Measurements from ENCODE around the gene ZBTB12. TPM values are rescaled to one million over a fixed set of nuclear protein-coding genes. Genes with fewer than 3 reads are reported as not detected.

Gene ZBTB12
- total and polyA plus RNA-seq, 9 of the 15 experiments (the other 6 are each of a cell fraction or from before 2014, with no cell fraction given) = 0.03 to 12.4 (median 5.8) TPM; not detected in 1

DNA sequence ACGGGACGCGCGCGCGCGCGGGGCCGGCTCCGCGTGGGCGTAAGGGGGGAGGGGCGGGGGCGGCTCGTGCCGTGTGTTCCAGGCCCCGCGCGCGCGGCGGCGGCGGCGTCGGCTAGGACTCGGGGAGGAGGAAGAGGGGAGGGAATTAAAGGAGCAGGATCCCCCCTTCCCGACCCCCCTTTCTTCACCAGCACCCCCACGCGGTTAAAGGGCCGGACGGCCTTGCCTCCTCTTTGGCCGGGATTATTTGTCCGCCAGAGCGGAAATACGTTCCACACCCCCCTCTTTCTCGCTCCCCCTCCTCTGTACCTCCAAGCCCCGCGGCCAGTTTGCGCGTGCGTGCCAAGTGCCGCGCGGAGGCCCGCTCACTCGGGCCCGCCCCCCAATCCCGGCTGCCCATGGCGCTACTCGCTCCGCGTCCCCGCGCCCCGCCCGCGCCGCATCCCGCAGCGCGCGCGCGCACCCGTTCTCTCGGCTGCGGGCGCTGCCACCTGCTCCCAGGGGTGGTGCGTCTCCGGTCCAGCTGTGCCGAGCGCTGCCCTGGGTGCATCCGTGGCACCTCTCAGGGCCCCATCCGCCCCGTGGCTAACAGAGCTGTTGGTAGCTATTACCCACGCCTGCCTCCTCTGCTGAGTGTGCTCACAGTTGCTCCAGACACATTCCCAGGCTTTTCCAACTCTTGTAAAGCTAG lies at the start of gene ZBTB12 (continued):
- TF ChIP-seq AFF4 (CRISPR knock-in tag; IDR thresholded peaks at IDR 0.05) (peak; percentile 60; the same call in 1 of the 2 replicates), SMARCC2 (IDR thresholded peaks at IDR 0.05; ENCODE audit: low read depth) (no peak), FOXJ2 (tag; IDR thresholded peaks at IDR 0.05) (0 out of 2 replicates have a peak, but pooled peaks have one; percentile 62), IRF2 (CRISPR knock-in tag; IDR thresholded peaks at IDR 0.05) (no peak), KAT7 (CRISPR knock-in tag; IDR thresholded peaks at IDR 0.05; ENCODE audit: borderline replicate concordance) (0 out of 2 replicates have a peak, but pooled peaks have one; percentile 14), SIN3A (IDR thresholded peaks at IDR 0.05; ENCODE audit: borderline replicate concordance in 2 of 2, control insufficient read depth in 1 of 2, low read depth in 2 of 2, low read length in 2 of 2) (peak in 1 of 2 experiments; percentile 28; a peak in 1 of 4 replicates), RBFOX2 (IDR thresholded peaks at IDR 0.05; ENCODE audit: low read depth, low read length) (peak; percentile 78), MXI1 (IDR thresholded peaks at IDR 0.05; ENCODE audit: low read depth, low read length) (peak; percentile 60; the same call in 1 of the 2 replicates), POLR2AphosphoS5 (IDR thresholded peaks at IDR 0.05; ENCODE audit: control insufficient read depth, insufficient read depth, low read depth, low read length) (no peak; the same call in 1 of the 2 replicates), ZNF778 (CRISPR knock-in tag; IDR thresholded peaks at IDR 0.05) (no peak), FOXP1 (CRISPR knock-in tag; IDR thresholded peaks at IDR 0.05) (peak; percentile 82; the same call in 1 of the 2 replicates), MNT (conservative IDR thresholded peaks at IDR 0.05) (peak in 1 of 2 experiments; percentile 27; a peak in 2 of 4 replicates), ZNF584 (CRISPR knock-in tag; IDR thresholded peaks at IDR 0.05; ENCODE audit: low read depth) (no peak), ZBTB7A (IDR thresholded peaks at IDR 0.05; ENCODE audit: borderline replicate concordance, control insufficient read depth, low read depth, low read length) (peak; percentile 73; the same call in 1 of the 2 replicates), C11orf30 (IDR thresholded peaks at IDR 0.05; ENCODE audit: low read depth) (no peak), TBL1XR1 (IDR thresholded peaks at IDR 0.05; ENCODE audit: low read length in 2 of 2) (peak in 1 of 2 experiments; percentile 16; a peak in 1 of 4 replicates)
